PC-3 (cell line): Measurements from ENCODE around the gene DGCR6L. TPM values are rescaled to one million over a fixed set of nuclear protein-coding genes. Genes with fewer than 3 reads are reported as not detected.
"Not testable (repeated sequence)": the region's sequence is repeated elsewhere in the genome, so short reads cannot be mapped to it uniquely, and the experiment has no call there.

Experiments used
- ATAC-seq: fragments of 200-7000 bp; cut with Tn5 transposase; 2 replicates; pipeline ENCODE4 v1.9.1; 2020; ENCODE audit warnings: mild to moderate bottlenecking, moderate library complexity
- BruUV-seq: library from RNA; stranded (reverse); fragments of 400-500 nt; replicated peaks from 2 replicates; lab custom pipeline; 2021; lab: Mats Ljungman, UMichigan
- CTCF ChIA-PET: fragments of 300-600 bp; sonication (Branson Sonifier 250); formaldehyde crosslinking; loops from one replicate; lab custom pipeline; 2022; ENCODE audit warnings: antibody characterized with exemption; lab: Charles Lee
- POLR2A ChIA-PET: fragments of 300-600 bp; sonication (Branson Sonifier 250); formaldehyde crosslinking; loops from one replicate; lab custom pipeline; 2022; ENCODE audit warnings: antibody characterized with exemption; ENCODE audit not compliant: unreplicated experiment; lab: Charles Lee
- DNase-seq: peaks from one replicate; pipeline ENCODE4 v3.0.0-alpha.2; 2015
- H2AFZ ChIP-seq: fragments of 300-600 bp; sonication (generic); 2 replicates; pipeline ENCODE4 v1.6.0; 2016; ENCODE audit warnings: antibody characterized with exemption, low read length
- H3F3A ChIP-seq: fragments of 300-600 bp; sonication (generic); one replicate; pipeline ENCODE4 v1.6.0; 2017; ENCODE audit warnings: antibody characterized with exemption, low read length, control low read depth, mild to moderate bottlenecking; ENCODE audit not compliant: unreplicated experiment
- H3K27ac ChIP-seq: fragments of 300-600 bp; sonication (generic); 2 replicates; pipeline ENCODE4 v1.5.1; 2016; ENCODE audit warnings: mild to moderate bottlenecking, low read length
- H3K27me3 ChIP-seq: fragments of 300-600 bp; sonication (generic); 2 replicates; pipeline ENCODE4 v1.6.1; 2016; ENCODE audit warnings: low read length, mixed read lengths
- H3K36me3 ChIP-seq: fragments of 300-600 bp; sonication (generic); 2 replicates; pipeline ENCODE4 v1.6.1; 2016; ENCODE audit warnings: low read depth, mixed run types, low read length, mixed read lengths
- H3K4me1 ChIP-seq: fragments of 300-600 bp; sonication (generic); 2 replicates; pipeline ENCODE4 v1.5.1; 2016; ENCODE audit warnings: low read length; ENCODE audit not compliant: insufficient read depth
- H3K4me2 ChIP-seq: fragments of 300-600 bp; sonication (generic); 2 replicates; pipeline ENCODE4 v1.6.0; 2016; ENCODE audit warnings: low read length
- H3K4me3 ChIP-seq: fragments of 300-600 bp; sonication (generic); 2 replicates; pipeline ENCODE4 v1.5.1; 2016; ENCODE audit warnings: mild to moderate bottlenecking, low read length, mixed read lengths
- H3K79me2 ChIP-seq: fragments of 300-600 bp; sonication (generic); 2 replicates; pipeline ENCODE4 v1.6.1; 2017; ENCODE audit warnings: low read length, mixed read lengths
- H3K9ac ChIP-seq: fragments of 300-600 bp; sonication (generic); 2 replicates; pipeline ENCODE4 v1.6.0; 2016; ENCODE audit warnings: mild to moderate bottlenecking, low read length
- H3K9me2 ChIP-seq: fragments of 300-600 bp; sonication (generic); replicated peaks from 2 replicates; pipeline ENCODE4 v1.6.1; 2016; ENCODE audit warnings: mixed run types, low read length, mixed read lengths
- H3K9me3 ChIP-seq: fragments of 300-600 bp; sonication (generic); 2 replicates; pipeline ENCODE4 v1.6.1; 2016; ENCODE audit warnings: low read length, mixed read lengths
- H4K20me1 ChIP-seq: fragments of 300-600 bp; sonication (generic); 2 replicates; pipeline ENCODE4 v1.6.1; 2016; ENCODE audit warnings: low read length, mixed read lengths
- EZH2 ChIP-seq: fragments of 300-600 bp; sonication (generic); IDR thresholded peaks from one replicate; pipeline ENCODE4 v1.6.1; 2017; ENCODE audit warnings: antibody characterized with exemption, mild to moderate bottlenecking, low read length; ENCODE audit not compliant: unreplicated experiment
- EZH2phosphoT487 ChIP-seq: fragments of 300-600 bp; sonication (generic); IDR thresholded peaks from 2 replicates; pipeline ENCODE4 v1.6.1; 2018; ENCODE audit warnings: mild to moderate bottlenecking, antibody characterized with exemption, low read length, borderline replicate concordance
- intact Hi-C: fragments of 100-400 bp; cut with micrococcal nuclease; formaldehyde crosslinking; loops from 2 replicates; pipeline ENCODE4 v1.9.0; 2023
- total RNA-seq: library from RNA; depleted of rRNA; stranded (reverse); fragments of >200 nt; gene quantifications from 2 replicates; pipeline ENCODE4 v1.2.3, GENCODE V29; 2014
- TF ChIP-seq, protein P1 (sequence below): fragments of 300-600 bp; sonication (generic); conservative IDR thresholded peaks from 2 replicates; pipeline ENCODE4 v1.5.1; 2017; ENCODE audit warnings: antibody characterized with exemption, low read depth, mild to moderate bottlenecking, low read length

DGCR6L gene
- total RNA-seq, 1 experiment from 2014 or later: 78.1 TPM

DNA sequence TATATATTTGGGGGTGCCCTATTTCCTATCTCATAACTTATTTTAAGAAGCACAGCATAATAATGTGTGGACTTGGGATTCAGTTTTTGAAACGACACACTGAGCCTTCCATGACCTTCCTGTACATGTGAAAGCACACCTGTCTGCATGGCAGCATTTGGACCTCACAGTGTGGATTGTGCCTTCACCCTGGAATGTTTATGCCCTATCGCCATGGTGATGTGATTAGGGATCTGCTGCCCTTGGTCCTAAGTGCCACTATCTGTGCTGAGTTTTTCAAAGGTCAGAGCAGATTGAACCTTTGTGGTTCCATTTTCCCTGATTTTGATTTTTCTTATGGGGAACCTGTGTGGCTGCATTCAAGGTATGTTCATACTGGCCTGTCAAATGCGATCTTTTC is 17.9 kb upstream of the DGCR6L start:
- H3K9ac ChIP-seq, H3K4me3 ChIP-seq, H3K27ac ChIP-seq, DNase-seq, BruUV-seq, ATAC-seq, H3K9me3 ChIP-seq, H3K36me3 ChIP-seq, H3K79me2 ChIP-seq, CTCF ChIA-PET, H2AFZ ChIP-seq, H3K4me1 ChIP-seq, H3K27me3 ChIP-seq, H4K20me1 ChIP-seq, POLR2A ChIA-PET, intact Hi-C loops, H3K9me2 ChIP-seq, H3F3A ChIP-seq, H3K4me2 ChIP-seq: not testable (repeated sequence)

DNA sequence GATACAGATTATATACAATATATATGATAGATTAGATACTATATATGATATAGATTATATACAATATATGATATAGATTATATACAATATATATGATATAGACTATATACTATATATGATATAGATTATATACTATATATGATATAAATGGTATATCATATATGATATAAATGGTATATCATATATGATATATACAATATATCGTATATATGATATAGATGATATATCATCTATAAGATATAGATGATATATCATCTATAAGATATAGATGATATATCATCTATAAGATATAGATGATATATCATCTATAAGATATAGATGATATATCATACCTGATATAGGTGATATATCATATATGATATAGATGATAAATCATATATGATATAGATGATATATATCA is 16.7 kb upstream of the DGCR6L start:
- H3K27me3 ChIP-seq, intact Hi-C loops, H3K4me1 ChIP-seq, H2AFZ ChIP-seq, POLR2A ChIA-PET, H3K79me2 ChIP-seq, H3K9me3 ChIP-seq, H3K36me3 ChIP-seq, CTCF ChIA-PET, H3K9ac ChIP-seq, ATAC-seq, H3K4me2 ChIP-seq, H3K9me2 ChIP-seq, H3K27ac ChIP-seq, H4K20me1 ChIP-seq, H3F3A ChIP-seq, BruUV-seq, H3K4me3 ChIP-seq, DNase-seq: not testable (repeated sequence)

DNA sequence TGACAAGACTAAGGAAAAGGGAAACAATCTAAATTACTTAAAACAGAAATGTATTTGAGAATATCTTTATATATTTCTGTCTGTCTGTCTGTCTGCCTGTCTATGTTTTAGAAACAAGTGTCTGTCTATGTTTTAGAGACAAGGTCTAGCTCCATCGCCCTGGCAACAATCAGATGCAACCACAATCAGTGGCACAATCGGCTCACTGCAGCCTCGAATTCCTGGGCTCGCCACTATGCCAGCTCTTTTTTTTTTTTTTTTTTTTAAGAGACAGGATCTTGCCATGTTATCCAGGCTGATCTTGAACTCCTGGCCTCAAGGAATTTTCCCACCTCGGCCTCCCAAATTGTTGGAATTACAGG is 8.7 kb upstream of the DGCR6L start:
- BruUV-seq, H3K9ac ChIP-seq, H2AFZ ChIP-seq, H3K9me2 ChIP-seq, H3K4me3 ChIP-seq, intact Hi-C loops, H4K20me1 ChIP-seq, H3K79me2 ChIP-seq, H3K4me1 ChIP-seq, H3K27ac ChIP-seq, ATAC-seq, H3K36me3 ChIP-seq, DNase-seq, H3K4me2 ChIP-seq, CTCF ChIA-PET, H3F3A ChIP-seq, POLR2A ChIA-PET, H3K27me3 ChIP-seq, H3K9me3 ChIP-seq: not testable (repeated sequence)

DNA sequence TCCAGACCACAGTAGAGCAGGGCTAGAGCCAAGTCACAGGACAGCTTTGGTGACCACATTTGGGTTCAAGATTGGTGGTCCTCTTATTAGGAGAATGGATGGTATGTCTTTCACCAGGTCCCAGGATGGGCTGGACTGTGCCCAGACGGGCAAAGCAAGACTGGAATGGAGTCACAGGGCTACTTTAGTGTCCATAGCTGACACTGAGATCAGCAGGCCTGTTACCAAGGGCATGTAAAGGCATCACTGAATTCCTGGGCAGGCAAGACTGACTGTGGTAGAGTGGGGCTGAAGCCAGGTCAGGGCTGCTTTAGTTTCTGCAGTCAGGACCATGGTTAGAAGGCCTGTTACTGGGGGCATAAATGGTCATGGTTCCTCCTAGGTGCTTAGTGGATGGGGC is 6.1 kb upstream of the DGCR6L start:
- POLR2A ChIA-PET, BruUV-seq: not testable (repeated sequence)

DNA sequence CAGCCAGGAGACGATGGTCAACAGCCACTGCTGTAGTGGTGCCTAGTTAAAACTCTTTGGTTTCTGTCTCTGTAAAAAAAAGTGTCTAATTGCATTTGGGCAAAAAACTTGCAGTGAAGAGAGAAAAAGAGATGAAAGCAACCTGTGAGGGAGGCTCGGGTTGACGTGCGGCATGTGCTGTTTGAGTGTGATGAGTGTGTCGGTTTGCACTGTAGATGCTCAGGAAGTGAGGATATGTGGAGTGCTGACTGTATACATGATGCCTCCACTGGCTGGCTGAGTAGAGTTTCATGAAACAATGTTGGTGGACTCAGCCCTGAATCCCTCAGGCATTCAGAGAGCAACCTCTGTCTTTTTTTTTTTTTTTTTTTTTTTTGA is 4.3 kb upstream of the DGCR6L start:
- POLR2A ChIA-PET: no interaction called here
- CTCF ChIA-PET: no interaction called here
- intact Hi-C loops: no loop called here
- H3K4me3 ChIP-seq: no peak overlapping the region
- H3K27me3 ChIP-seq: no peaks in the 10 kb centered on the region
- 0 out of 2 replicates have a peak overlapping the region, but pooled peaks have one; percentile 32 for H3K4me2 ChIP-seq
- no peaks in the 10 kb centered on the region for H3K9me2 ChIP-seq
- H3K27ac ChIP-seq: peak overlapping the region; percentile 47
- no peaks in the 10 kb centered on the region for H3K36me3 ChIP-seq
- no peaks in the 10 kb centered on the region for H3K9me3 ChIP-seq
- peak; percentile 11 for DNase-seq
- 0 out of 2 replicates have a peak overlapping the region, but pooled peaks have one; percentile 13 for H2AFZ ChIP-seq
- H3F3A ChIP-seq: no peaks in the 10 kb centered on the region
- H3K4me1 ChIP-seq: peaks cover 8% of the 10 kb centered on the region; the same call in 1 of the 2 replicates
- BruUV-seq: no TSS peak
- peaks cover 13% of the 10 kb centered on the region for H3K79me2 ChIP-seq
- no peaks in the 10 kb centered on the region for H4K20me1 ChIP-seq
- H3K9ac ChIP-seq: no peak overlapping the region
- peak; percentile 3; the same call in 1 of the 2 replicates for ATAC-seq
- TF ChIP-seq EZH2phosphoT487 (no peak), EZH2 (no peak)
- TF ChIP-seq, protein P1, sequence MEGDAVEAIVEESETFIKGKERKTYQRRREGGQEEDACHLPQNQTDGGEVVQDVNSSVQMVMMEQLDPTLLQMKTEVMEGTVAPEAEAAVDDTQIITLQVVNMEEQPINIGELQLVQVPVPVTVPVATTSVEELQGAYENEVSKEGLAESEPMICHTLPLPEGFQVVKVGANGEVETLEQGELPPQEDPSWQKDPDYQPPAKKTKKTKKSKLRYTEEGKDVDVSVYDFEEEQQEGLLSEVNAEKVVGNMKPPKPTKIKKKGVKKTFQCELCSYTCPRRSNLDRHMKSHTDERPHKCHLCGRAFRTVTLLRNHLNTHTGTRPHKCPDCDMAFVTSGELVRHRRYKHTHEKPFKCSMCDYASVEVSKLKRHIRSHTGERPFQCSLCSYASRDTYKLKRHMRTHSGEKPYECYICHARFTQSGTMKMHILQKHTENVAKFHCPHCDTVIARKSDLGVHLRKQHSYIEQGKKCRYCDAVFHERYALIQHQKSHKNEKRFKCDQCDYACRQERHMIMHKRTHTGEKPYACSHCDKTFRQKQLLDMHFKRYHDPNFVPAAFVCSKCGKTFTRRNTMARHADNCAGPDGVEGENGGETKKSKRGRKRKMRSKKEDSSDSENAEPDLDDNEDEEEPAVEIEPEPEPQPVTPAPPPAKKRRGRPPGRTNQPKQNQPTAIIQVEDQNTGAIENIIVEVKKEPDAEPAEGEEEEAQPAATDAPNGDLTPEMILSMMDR: no peak

More for the DNA sequence above, 6.1 kb upstream of the DGCR6L start:
- H3K27ac ChIP-seq, H3K9me3 ChIP-seq, DNase-seq, H4K20me1 ChIP-seq, CTCF ChIA-PET, H3K79me2 ChIP-seq, intact Hi-C loops, H3F3A ChIP-seq, H3K4me2 ChIP-seq, H2AFZ ChIP-seq, ATAC-seq, H3K9ac ChIP-seq, H3K4me1 ChIP-seq, H3K27me3 ChIP-seq, H3K36me3 ChIP-seq, H3K4me3 ChIP-seq, H3K9me2 ChIP-seq: not testable (repeated sequence)

DNA sequence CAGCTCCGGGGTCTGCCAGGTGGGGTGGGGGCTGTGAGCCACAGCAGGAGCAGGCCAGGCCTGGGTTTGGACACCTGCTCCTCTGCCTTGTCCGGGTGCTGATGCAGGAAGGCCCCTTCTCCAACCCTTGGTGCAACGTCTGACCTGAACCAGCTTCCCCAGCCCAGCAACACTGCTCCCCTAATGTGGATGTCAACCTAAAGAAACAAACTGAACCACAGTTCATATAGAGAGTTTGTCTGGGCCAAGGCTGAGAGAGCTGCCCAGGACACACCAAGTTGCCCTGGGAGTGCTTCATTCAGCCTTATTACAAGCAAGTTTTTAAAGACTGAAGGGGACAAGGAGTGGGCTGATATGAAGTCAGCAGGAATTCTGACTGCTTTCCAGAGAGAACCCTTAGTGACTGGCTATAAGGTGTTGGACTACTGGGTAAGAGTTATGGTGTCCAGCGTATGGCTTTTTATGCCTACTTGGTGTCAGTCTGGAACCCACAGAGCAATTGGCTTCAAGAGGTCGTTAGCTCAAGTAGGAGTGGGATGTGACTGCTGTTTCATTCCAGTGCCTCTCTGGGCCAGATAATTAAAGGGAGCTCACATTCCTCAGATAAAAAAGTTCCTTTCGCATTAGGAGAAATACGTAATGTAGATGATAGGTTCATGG is 1.8 kb upstream of the DGCR6L start:
- Histone ChIP-seq H3K79me2 (peaks cover 38% of the 10 kb centered on the region), H3K4me1 (peaks cover 12% of the 10 kb centered on the region; the same call in 1 of the 2 replicates), H3K4me2 (peak overlapping the region; percentile 98; the same call in 1 of the 2 replicates)
- H3F3A ChIP-seq, DNase-seq, H2AFZ ChIP-seq, CTCF ChIA-PET, H3K36me3 ChIP-seq, H3K27me3 ChIP-seq, H3K27ac ChIP-seq, POLR2A ChIA-PET, ATAC-seq, H3K9ac ChIP-seq, intact Hi-C loops, H3K9me2 ChIP-seq, BruUV-seq, H3K9me3 ChIP-seq, H3K4me3 ChIP-seq, H4K20me1 ChIP-seq: not testable (repeated sequence)
